GM18867 (cell line): Measurements from ENCODE around the gene PRMT7.

Experiments used
- ATAC-seq: cut with Tn5 transposase; IDR thresholded peaks from one replicate; pipeline ENCODE4 v1.9.1; 2021; ENCODE audit warnings: mild to moderate bottlenecking, moderate library complexity; ENCODE audit not compliant: unreplicated experiment

Gene PRMT7

DNA sequence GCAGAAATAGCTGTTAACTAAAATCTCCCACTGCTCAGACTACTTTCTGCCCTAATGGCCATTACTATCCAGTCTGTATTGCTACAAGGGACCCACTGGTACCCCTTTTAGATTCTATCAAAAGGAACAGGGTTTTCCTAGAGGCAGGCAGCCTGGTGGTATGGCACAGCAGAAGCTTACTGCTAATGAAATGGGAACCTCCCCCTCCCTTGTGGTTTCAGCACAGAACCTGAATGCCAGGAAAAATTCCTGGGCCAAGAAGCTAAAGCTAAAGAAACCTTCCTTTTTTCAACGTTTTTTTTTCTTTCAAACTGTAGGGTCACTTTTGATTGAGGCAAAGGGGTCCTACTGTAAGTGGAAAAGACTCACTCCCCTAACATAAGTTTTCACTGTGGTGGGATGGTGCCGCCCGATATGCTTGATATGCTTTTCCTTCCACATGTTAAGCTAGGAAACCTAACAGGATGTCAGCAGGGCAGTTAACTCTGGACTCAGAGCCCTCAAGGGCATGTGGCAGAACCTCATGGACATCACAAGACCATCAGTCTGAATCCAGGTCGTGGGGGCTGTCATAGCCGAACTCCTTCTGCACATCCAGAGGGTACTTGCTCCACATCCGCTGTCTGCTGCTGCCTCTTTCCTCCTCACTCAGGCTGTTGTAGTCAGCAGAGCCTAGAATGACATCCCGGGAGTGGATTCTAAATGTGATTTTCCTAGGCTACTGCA, 9.9 kb upstream of the PRMT7 start:
- no peak for ATAC-seq

DNA sequence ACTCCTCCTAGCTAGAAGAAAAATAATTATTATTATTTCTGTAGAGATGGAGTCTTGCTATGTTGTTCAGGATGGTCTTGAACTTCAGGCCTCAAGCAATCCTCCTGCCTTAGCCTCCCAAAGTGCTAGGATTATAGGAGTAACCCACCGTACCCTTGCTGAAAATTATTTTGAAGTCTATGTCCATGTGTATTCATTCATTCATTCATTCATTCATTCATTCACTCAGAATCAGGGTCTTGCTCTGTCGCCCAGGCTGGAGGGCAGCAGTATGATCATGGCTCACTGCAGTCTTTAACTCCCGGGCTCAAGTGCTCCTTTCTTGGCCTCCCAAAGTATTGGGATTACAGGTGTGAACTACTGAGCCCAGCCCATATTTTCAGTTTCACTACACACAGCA, 4.2 kb upstream of the PRMT7 start:
- ATAC-seq, result no peak

DNA sequence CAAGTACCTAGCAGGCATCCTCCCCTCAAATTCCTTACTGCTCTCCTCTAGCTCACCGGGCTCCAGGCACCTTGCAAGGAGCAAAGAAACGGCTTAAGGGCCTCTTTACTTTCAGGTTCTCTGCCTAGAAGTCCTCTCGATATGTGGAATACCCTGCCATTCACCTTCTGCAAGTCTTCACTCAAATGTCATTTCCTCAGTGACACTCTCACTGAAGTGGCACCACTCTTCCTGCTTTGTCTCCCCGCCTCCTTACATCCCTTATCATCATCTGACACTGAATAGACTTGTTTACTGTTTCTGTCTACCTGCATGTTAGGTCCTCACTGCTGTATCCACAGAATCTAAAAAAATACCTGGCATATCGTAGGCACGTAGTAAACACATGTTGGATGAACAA, 1.0 kb upstream of the PRMT7 start:
- no peak for ATAC-seq

DNA sequence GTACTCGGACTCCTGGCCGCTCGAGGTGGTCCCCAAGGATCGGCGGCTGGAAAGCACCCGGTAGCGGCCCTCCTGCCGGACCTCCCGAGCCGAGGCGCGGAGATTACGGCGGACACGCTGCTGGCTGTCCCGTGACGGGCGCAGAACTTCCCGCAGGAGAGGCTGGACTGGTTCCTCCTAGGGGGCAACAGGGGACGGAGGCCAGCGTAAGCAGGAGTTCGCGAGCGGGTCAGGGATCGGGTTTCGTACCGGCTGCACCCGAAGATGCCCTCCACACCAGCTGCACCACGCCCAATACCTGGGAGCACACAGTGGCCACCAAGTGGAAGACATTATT, 414 bp upstream of the PRMT7 start:
- peak; percentile 29 for ATAC-seq

DNA sequence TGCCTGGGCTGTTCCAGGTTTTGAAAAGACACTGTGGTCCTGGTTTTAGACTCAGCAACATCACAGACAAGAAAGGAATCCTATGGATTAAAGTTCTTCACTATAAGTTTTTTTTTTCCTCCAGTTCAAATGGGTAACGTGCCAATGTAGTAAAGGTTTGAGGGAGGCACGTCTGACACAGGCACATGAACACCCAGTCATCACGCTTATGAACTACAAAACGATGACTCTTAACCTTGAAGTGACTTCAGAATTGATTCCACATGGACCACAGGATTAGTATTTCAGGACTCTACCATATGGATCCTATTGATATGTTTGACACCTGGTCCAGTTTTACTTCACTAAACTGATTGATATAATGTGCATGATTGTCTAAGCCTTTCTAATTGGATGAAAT, 2.3 kb downstream of the PRMT7 start:
- ATAC-seq, result no peak

DNA sequence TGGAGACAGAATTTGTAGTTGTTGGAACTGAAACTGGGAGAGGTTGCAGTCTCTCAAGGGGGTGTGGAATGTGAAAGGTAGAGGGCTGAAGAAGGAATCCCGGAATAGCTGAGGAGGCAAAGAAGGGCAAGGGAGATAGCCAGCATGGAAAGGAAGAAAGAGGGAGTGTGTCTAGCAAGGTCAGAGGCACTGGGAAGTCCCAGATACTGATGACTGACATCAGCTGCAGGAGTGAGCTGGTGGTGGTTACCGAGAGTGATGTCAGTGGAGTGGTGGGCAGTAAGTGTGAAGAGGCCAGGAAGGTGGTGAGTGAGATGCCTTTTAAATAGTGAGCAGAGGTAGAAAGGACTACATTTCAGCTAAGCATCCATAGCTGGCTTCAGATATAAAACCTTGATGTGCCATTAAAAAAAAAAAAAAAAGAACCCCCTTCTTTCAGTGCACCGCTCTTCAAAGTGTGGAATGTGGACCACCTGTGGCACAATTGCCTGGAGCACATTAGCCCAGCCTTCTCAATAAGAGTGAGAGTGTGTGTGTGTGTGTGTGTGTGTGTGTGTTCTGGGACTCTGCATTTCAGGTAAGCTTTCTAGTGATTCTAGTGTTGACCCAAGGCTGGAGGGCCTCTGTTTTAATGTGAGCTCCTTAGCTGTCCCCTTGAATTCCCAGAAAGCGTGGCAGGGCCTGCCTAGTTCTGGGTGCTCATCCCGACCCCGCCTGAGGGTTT, 8.5 kb downstream of the PRMT7 start:
- peak; percentile 65 for ATAC-seq

DNA sequence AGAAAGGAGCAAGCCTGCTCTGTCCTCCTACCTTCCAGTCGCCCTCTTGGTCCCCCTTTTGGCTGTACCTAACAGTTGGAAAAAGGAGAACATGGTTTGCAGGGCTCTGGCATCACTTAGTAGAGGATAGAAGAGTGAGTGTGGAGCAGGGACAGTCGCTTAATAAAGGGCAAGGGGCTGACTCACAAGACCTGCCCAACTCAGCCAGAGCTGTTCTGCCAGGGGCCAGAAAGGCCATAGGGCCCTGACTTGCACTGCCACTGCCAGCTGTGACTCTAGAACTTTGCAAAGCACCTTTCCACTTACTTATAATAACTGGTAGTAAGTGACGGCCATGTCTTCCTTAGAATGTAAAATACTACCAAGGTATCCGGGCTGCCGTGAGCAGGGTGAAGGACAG, 13.5 kb downstream of the PRMT7 start:
- ATAC-seq, result no peak

DNA sequence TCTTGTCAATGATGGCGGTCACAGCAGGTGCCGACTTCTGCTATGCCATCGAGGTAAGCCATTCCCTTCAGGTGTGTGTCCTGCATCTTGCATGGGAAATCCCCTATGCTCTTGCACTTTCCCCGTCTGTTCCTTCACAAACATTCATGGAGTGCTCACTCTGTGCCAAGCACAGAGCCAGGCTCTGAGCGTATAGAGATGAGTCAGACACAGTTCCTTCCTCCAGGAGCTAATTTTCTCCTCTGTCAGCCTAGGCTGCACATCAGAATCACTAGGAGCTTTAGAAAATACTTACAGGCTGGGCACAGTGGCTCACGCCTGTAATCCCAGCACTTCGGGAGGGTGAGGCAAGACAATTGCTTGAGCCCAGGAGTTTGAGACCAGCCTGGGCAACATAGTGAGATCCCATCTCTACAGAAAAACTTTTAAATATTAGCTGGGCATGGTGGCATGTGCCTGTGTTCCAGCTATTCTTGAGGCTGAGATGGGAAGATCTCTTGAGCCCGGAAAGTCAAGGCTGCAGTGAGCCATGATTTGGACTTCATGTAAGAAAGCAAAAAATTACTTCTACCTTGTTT, 14.1 kb downstream of the PRMT7 start:
- ATAC-seq, result no peak

DNA sequence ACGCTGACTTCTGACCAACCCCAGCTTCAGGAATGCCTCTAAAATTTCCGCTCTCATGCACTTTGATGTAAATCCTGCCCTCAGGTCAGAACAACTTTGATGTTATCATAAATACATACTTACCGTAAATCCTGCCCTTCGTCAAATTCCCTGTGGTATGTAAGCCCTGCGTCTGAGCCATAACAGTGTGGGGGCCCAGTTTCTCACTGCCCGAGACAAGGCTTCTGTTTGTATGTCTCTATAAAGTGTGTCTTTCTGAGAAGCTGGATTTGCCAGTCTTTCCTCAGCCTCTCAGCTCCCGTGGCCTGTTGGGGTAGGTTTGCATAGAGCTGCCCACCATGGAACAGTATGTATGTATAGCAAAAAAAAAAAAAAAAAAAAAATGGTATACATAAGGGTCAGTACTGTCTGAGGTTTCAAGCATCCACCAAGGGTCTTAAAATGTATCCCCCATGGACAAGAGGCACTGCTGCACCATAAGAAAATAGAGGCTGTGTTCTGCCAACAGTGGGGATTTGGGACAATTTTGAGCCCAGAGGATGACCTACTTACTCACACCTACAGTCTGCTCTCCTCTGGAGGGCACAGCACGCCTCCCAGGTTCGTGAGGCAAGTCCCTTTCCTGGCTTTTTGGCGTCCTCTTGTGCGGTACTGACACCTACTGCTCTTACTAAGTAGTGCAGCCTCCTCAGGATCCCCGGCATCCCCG, 17.5 kb downstream of the PRMT7 start:
- ATAC-seq, result peak; percentile 73

DNA sequence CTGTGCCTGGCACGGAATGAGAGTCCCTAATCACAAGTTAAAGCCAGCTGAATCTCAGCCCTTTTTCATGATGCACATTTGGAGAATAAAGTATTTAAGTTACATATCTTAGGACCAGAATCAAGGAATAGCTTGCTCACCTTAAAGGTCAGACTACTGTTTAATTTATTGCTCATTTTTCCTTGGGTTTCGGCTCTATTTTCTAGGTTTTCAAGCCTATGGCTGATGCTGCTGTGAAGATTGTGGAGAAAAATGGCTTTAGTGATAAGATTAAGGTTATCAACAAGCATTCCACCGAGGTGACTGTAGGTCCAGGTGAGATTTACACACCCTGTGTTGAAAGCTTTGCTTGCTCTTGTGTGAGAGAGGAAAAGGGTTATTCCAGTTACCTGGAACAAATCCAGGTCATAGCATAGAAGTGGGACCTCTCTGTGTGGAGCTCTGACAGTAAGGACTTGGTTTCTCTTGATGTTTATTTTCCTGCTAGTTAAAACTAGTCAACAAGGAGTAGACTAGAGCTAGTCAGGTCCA, 18.1 kb downstream of the PRMT7 start:
- no peak for ATAC-seq

DNA sequence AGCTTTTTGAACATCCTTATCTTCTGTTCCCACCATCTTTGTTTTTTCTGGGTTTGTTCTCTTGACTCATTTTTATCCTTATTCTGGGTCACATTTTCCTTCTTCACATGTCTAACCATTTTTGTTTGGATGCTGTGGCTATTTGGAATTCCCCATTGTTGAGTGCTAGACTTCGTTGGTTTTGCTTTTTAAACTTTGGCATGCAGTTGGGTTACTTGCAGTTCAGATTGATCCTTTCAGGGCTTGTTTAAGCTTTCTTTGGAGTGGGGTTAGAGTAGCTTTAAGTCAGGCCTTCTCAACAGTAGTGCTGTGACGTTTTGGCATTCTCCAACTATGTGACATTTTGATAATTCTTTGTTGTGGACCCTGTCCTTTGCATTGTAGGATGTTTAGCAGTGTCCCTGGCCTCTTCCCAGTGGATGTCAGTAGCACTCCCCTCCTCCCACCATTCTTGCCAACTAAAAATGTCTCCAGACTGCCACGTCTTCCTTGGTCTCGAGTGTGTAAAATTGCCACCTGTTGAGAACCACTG, 21.1 kb downstream of the PRMT7 start:
- no peak for ATAC-seq

DNA sequence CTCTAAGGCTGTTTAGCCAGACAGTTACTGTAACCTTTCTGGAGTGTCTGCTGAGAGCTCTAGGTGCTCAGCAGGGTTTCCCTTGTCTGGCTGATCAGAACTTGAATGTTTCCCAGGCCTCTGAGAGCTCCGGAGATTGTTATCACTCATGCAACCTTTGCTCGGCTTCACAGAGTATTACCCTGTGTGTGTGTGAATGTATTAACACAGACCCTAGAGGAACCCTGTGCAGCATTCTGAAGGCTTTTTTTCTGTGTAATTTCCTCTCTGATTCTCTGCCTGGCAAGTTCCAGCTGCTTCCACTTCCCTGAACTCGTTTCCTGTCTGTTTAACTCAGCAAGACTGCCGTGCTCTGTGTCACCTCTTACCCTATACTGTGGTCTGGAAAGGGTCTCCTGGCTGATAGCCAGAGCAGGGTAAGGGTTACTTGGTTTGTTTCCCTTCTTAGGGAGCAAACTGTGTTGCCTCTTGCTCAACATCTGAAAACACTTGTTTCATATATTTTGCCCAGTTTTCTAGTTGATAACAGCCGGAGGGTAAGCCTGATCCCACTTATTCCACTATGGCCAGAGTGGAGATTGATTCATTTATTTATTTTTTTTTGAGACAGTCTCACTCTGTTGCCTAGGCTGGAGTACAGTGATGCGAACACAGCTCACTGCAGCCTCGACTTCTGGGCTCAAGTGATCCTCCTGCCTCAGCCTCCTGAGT, 21.7 kb downstream of the PRMT7 start:
- no peak for ATAC-seq

DNA sequence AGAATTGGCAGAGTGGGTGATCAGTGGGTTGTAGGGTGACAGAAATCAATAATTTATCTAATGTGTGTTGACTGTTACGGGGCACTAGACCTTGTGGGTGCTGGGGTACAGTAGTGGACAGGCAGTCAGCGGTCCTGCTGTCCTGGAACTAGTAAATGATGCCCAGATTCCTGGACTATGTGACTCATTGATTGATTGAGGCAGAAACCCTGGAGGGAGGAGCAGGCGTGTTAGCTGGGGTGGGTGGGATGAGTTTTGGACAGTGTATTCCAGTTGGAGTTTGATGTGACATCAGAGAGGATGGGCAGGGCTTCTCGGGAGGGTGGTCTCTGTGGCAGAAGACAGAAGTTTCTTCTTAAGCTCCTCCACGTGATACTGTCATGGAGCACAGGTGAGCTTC, 24.4 kb downstream of the PRMT7 start:
- ATAC-seq, result no peak

DNA sequence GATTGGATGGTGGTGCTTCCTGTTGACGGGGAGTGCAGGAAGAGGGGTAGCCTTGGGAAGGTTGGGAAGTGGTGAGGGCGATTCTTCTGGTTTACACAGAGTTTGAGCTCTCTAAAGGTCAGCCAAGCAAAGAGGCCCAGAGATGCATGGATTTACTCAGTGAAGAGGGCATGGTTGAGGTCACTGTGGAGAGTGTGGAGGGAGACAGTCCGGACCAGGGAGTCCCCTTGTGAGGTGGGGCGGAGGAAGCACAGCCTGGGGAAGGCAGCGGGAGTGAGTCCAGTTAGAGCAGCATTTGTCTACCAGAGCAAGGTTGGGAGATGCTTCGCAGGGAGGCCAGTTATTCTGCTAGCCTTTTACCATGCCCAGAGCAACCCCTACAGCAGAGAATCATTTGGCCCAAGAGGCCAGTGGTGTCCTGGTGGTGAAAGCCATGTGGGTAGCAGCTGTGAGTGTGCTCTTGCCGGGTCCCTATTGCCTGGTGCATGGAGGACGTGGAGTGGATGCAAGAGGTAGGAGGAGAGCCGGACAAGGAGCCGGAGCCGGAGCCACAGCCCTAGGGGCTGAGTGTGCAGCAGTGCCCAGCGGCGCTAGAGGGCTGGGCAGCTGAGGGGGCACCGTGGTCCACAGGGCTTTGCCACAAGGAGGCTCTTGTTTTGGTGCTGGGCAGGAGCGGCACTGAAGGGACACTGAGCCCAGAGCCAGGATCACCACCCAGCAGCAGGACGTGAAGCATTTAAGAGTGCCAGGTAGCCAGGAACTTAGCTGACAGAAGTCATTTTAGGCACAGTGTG, 27.7 kb downstream of the PRMT7 start:
- ATAC-seq, result no peak

DNA sequence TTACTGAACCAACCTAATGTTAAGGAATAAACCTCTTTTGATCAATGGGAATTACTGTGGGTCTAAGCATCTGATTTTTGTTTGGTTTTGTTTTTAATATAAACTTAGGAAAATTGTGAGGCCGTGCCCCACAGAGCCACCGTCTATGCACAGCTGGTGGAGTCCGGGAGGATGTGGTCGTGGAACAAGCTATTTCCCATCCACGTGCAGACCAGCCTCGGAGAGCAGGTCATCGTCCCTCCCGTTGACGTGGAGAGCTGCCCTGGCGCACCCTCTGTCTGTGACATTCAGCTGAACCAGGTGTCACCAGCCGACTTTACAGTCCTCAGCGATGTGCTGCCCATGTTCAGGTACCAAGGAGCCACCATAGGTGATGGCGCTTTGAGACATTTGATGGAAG, 28.4 kb downstream of the PRMT7 start:
- no peak for ATAC-seq

DNA sequence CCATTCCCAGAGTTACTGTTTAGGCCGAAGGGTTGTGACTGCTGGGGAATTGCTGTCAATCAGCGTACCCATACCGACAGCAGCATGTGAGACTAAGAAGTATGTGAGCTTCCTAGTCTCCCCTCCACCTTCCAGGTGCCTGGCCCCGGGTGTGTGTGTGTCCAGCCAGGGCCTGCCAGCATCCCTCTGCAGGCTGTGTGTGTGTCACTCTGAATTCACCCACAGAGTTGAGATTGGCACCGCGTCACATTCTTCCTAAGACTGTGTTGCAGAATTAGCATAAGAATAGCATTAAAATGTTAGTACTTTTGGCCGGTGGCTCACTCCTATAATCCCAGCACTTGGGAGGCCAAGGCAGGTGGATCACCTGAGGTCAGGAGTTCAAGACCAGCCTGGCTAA, 31.8 kb downstream of the PRMT7 start:
- ATAC-seq, result no peak

DNA sequence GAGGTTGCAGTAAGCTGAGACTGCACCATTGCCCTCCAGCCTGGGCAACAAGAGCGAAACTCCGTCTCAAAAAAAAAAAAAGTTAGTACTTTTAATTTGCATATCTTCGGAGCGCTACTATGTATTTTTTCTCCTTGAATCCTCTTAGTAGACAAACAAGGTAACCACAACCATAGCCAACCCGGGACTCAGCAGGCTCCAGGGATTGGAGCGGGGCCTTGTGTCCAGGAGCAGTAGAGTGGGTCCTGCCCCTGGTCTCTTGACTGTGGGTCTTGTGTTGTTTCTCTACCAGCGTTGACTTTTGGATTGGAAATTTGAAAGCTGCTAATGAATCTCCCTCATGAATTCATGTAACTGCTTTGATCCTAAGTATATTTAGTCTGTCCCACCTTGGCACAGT, 32.3 kb downstream of the PRMT7 start:
- ATAC-seq, result no peak

DNA sequence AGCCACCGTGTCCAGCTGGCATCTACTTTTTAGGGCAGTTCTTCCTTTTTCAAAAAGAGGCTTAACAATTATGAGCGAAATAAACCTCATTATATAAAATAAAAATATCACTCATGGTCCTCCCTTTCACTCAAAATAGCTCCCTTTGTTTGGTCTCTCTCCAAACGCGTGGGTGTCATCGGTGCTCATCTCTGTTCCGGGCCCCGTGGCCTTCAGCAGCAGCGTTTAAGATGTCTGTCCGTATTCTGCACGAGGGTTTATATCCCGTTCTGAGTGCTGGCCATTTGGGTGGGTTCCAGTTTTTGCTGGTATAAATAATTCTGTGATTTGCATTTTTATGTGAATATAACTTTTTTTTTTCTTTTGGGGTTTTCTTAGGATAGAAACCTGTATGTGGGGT, 33.4 kb downstream of the PRMT7 start:
- no peak for ATAC-seq

DNA sequence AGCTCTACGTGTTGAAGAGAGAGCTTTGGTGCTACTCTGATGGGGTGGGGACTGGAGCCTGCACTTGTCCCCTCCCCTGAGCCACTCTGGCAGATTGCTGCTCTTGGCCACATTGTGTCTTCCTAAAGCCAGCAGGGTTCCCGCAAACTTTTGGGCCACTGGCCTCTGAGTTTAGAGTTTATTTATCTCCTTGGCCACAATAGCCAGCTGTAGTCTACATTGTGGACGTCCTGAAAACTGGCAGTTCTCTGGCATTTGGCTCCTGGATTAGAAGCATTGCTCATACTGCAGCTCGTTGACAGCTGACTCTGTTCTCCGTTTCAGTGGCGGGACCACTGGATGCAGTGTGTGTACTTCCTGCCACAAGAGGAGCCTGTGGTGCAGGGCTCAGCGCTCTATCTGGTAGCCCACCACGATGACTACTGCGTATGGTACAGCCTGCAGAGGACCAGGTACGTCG, 34.6 kb downstream of the PRMT7 start:
- no peak for ATAC-seq
